GM12878 (cell line): ENCODE measurements around the gene LRRC14B. TPM values are rescaled to one million over a fixed set of nuclear protein-coding genes. Genes with fewer than 3 reads are reported as not detected.

Source experiments
- ATAC-seq: fragments of 200-7000 bp; cut with Tn5 transposase; 3 replicates; pipeline ENCODE4 v1.9.1; 2020; ENCODE audit warnings: mild to moderate bottlenecking, moderate library complexity
- BruUV-seq: library from RNA; stranded (reverse); fragments of 400-500 nt; replicated peaks from 2 replicates; lab custom pipeline; 2021; lab: Mats Ljungman, UMichigan
- CTCF ChIA-PET: fragments of 300-600 bp; sonication (Branson Sonifier 250); formaldehyde crosslinking; extraction: SDS; loops from one replicate; lab custom pipeline; 2021; ENCODE audit warnings: inconsistent platforms; lab: Yijun Ruan, JAX
- POLR2A ChIA-PET: fragments of 350-600 bp; formaldehyde crosslinking; extraction: SDS; loops from one replicate; lab custom pipeline; 2021; ENCODE audit warnings: inconsistent platforms; lab: Charles Lee
- RAD21 ChIA-PET: fragments of 300-600 bp; sonication (Branson Sonifier 250); formaldehyde crosslinking; loops from one replicate; lab custom pipeline; 2023; ENCODE audit warnings: antibody characterized with exemption; ENCODE audit not compliant: unreplicated experiment; lab: Charles Lee
- SMC1A ChIA-PET: fragments of 300-600 bp; sonication (Branson Sonifier 250); formaldehyde crosslinking; loops from one replicate; lab custom pipeline; 2023; ENCODE audit not compliant: unreplicated experiment, uncharacterized antibody; lab: Charles Lee
- DNase-seq: peaks from one replicate; pipeline ENCODE4 v3.0.0-alpha.2; 2011; ENCODE audit warnings: low read depth, low spot score
- FAIRE-seq: peaks from 3 replicates; lab custom pipeline; 2011; peaks lifted over from hg19 to GRCh38; lab: Jason Lieb, UNC
- H2AFZ ChIP-seq: 2 replicates; pipeline ENCODE4 v1.6.0; 2011; ENCODE audit warnings: low read depth, low read length, control low read depth; ENCODE audit not compliant: control insufficient read depth
- H3K27ac ChIP-seq: 2 replicates; pipeline ENCODE4 v1.5.1; 2011; ENCODE audit warnings: control low read depth; ENCODE audit not compliant: control insufficient read depth, insufficient read depth
- H3K27me3 ChIP-seq, 2 experiments: replicated peaks in 1 of 2; 2 replicates each; pipeline versions ENCODE4 v1.6.0 to v1.6.1; 2011; ENCODE audit warnings: low read length in 1 of 2; ENCODE audit not compliant: control insufficient read depth in 2 of 2, insufficient read depth in 2 of 2
- H3K36me3 ChIP-seq, 2 experiments: 2 replicates each; pipeline ENCODE4 v1.5.1; 2011; ENCODE audit warnings: low read length in 1 of 2; ENCODE audit not compliant: control insufficient read depth in 2 of 2, insufficient read depth in 2 of 2
- H3K4me1 ChIP-seq: 2 replicates; pipeline ENCODE4 v1.6.1; 2011; ENCODE audit warnings: mild to moderate bottlenecking, low read length, moderate library complexity, mixed read lengths; ENCODE audit not compliant: control insufficient read depth, insufficient read depth
- H3K4me2 ChIP-seq: 2 replicates; pipeline ENCODE4 v1.6.0; 2011; ENCODE audit warnings: control low read depth; ENCODE audit not compliant: control insufficient read depth, insufficient read depth
- H3K4me3 ChIP-seq: fragments of 200-600 bp; sonication (generic); 2 replicates; pipeline ENCODE4 v1.5.1; 2016
- H3K79me2 ChIP-seq: 2 replicates; pipeline ENCODE4 v1.6.0; 2011; ENCODE audit warnings: low read length; ENCODE audit not compliant: control insufficient read depth, insufficient read depth
- H3K9ac ChIP-seq: 2 replicates; pipeline ENCODE4 v1.8.0; 2011; ENCODE audit warnings: low read length, control low read depth, mixed read lengths; ENCODE audit not compliant: control insufficient read depth, insufficient read depth
- H3K9me3 ChIP-seq: replicated peaks from 3 replicates; pipeline ENCODE4 v1.5.1; 2011; ENCODE audit warnings: mild to moderate bottlenecking, low read length; ENCODE audit not compliant: control insufficient read depth, insufficient read depth
- H4K20me1 ChIP-seq: 2 replicates; pipeline ENCODE4 v1.6.0; 2011; ENCODE audit not compliant: control insufficient read depth, insufficient read depth
- CHD4 ChIP-seq: fragments of 200-600 bp; sonication (generic); IDR thresholded peaks from 2 replicates; pipeline ENCODE4 v1.6.1; 2016; ENCODE audit warnings: mild to moderate bottlenecking
- IKZF2 ChIP-seq, 2 experiments: fragments of 450-650 bp; IDR thresholded peaks; 2 replicates each; pipeline ENCODE4 v1.6.1; 2017; ENCODE audit warnings: mild to moderate bottlenecking in 2 of 2, moderate library complexity in 2 of 2
- KDM1A ChIP-seq: fragments of 200-600 bp; sonication (generic); IDR thresholded peaks from 2 replicates; pipeline ENCODE4 v1.6.1; 2016; ENCODE audit warnings: borderline replicate concordance
- PAX5 ChIP-seq: IDR thresholded peaks from 2 replicates; pipeline ENCODE4 v1.6.1; 2011; ENCODE audit warnings: low read depth, low read length, borderline replicate concordance
- POU2F2 ChIP-seq: IDR thresholded peaks from 3 replicates; pipeline ENCODE4 v1.6.1; 2011; ENCODE audit warnings: low read depth, mild to moderate bottlenecking, low read length, borderline replicate concordance
- SKIL ChIP-seq: fragments of 450-650 bp; IDR thresholded peaks from 2 replicates; pipeline ENCODE4 v1.6.1; 2017; ENCODE audit warnings: mild to moderate bottlenecking, low read depth, inconsistent platforms; ENCODE audit not compliant: poor library complexity, severe bottlenecking
- SMAD1 ChIP-seq: fragments of 450-650 bp; IDR thresholded peaks from 2 replicates; pipeline ENCODE4 v1.6.1; 2018; ENCODE audit warnings: mild to moderate bottlenecking, low read depth; ENCODE audit not compliant: partially characterized antibody
- SUPT20H ChIP-seq: IDR thresholded peaks from 2 replicates; pipeline ENCODE4 v1.6.1; 2011; ENCODE audit warnings: low read depth, mild to moderate bottlenecking, low read length, moderate library complexity, borderline replicate concordance; ENCODE audit not compliant: control insufficient read depth
- TCF7 ChIP-seq: IDR thresholded peaks from 2 replicates; pipeline ENCODE4 v1.6.1; 2014; ENCODE audit warnings: antibody characterized with exemption, borderline replicate concordance
- ZNF384 ChIP-seq: IDR thresholded peaks from 2 replicates; pipeline ENCODE4 v1.6.1; 2012; ENCODE audit warnings: low read depth, mild to moderate bottlenecking, low read length, improper control_type of control experiment, borderline replicate concordance
- WGBS: methylation state at CpG from one replicate; pipeline ENCODE4 v1.1.6; 2016; ENCODE audit warnings: low lambda C conversion rate; ENCODE audit not compliant: insufficient replicate concordance, insufficient coverage; ENCODE audit errors: missing lambda C conversion rate; 5-methylcytosine and 5-hydroxymethylcytosine counted together
- in situ Hi-C: fragments of 300-500 bp; cut with MboI; formaldehyde crosslinking; loops from 9 replicates; pipeline ENCODE4 v1.14.3; 2018; ENCODE audit warnings: mixed read lengths
- intact Hi-C: fragments of 100-400 bp; cut with micrococcal nuclease; formaldehyde crosslinking; loops from one replicate; pipeline ENCODE4 v1.14.2; 2022; ENCODE audit not compliant: unreplicated experiment
- polyA plus RNA-seq, 11 experiments: library from polyadenylated mRNA; depleted of rRNA in 4 of 11; unstranded in 6 of 11; stranded (reverse) in 5 of 11; fragments of >200 nt; fragmentation: Nextera tagmentation in 4 of 11; fragmentation: Illumina TruSeq in 1 of 11; extraction: Ambion mirVana in 4 of 11; extraction: Trizol in 1 of 11; gene quantifications; 1 replicate in 1 of 11; 2 replicates in 10 of 11; pipeline versions ENCODE4 v1.2.1 to v1.2.3, GENCODE V29; 2011 to 2016; ENCODE audit warnings: inconsistent platforms in 2 of 11, missing spikeins in 2 of 11, low read depth in 1 of 11
- total RNA-seq, 4 experiments: library from RNA; depleted of rRNA in 3 of 4; stranded (reverse); fragments of >200 nt in 3 of 4; fragmentation: Illumina TruSeq in 1 of 4; extraction: Trizol in 1 of 4; gene quantifications; 2 replicates each; pipeline versions ENCODE4 v1.2.1 to v1.2.3, GENCODE V29; 2013 to 2021

LRRC14B gene
- total and polyA plus RNA-seq, 10 of the 15 experiments (the other 5 are each of a cell fraction or from before 2014, with no cell fraction given): 0.06 to 0.31 (median 0.13) TPM; not detected in 5

- no peak overlapping the region for H3K27ac ChIP-seq
- ChIA-PET CTCF (no interaction called here), SMC1A (no interaction called here), RAD21 (no interaction called here), POLR2A (no interaction called here)
- no peaks in the 10 kb centered on the region for H3K9me3 ChIP-seq
- no peaks in the 10 kb centered on the region for H3K36me3 ChIP-seq
- intact Hi-C loops: no loop called here
- 51% methylated on average over 12 of the region's 12 CpGs for WGBS
- H3K4me1 ChIP-seq: no peaks in the 10 kb centered on the region
- H2AFZ ChIP-seq: no peak overlapping the region
- H3K27me3 ChIP-seq: no peaks in the 10 kb centered on the region; a peak in 2 of 4 replicates
- in situ Hi-C loops: no loop called here
- ATAC-seq: no peak
- no peak overlapping the region for H3K9ac ChIP-seq
- H3K4me3 ChIP-seq: no peak overlapping the region
- DNase-seq: no peak
- TF ChIP-seq CHD4: no peak
- BruUV-seq: no TSS peak
- H4K20me1 ChIP-seq: no peaks in the 10 kb centered on the region
- no peak overlapping the region for H3K4me2 ChIP-seq
- no peak for FAIRE-seq
- H3K79me2 ChIP-seq: no peaks in the 10 kb centered on the region
Observed at GRCh38 chr5:182126-182525, 9.2 kb upstream of the LRRC14B start.

GRCh38 chr5:184471-184870 lies 6.8 kb upstream of the LRRC14B start:
- DNase-seq (no peak), FAIRE-seq (no peak), ATAC-seq (no peak)
- no peak overlapping the region for H3K4me2 ChIP-seq
- no peaks in the 10 kb centered on the region for H3K9me3 ChIP-seq
- intact Hi-C loops (no loop called here), in situ Hi-C loops (no loop called here)
- H3K9ac ChIP-seq: no peak overlapping the region
- ChIA-PET CTCF (no interaction called here), POLR2A (no interaction called here), RAD21 (no interaction called here), SMC1A (no interaction called here)
- no peak overlapping the region for H3K27ac ChIP-seq
- 58% methylated on average over 7 of the region's 7 CpGs for WGBS
- peaks cover 7% of the 10 kb centered on the region for H3K4me1 ChIP-seq
- no TSS peak for BruUV-seq
- no peak overlapping the region for H2AFZ ChIP-seq
- H3K4me3 ChIP-seq: no peak overlapping the region
- no peaks in the 10 kb centered on the region for H3K36me3 ChIP-seq
- H3K79me2 ChIP-seq: no peaks in the 10 kb centered on the region
- no peaks in the 10 kb centered on the region; the same call in 1 of the 2 replicates for H4K20me1 ChIP-seq
- no peaks in the 10 kb centered on the region; a peak in 3 of 4 replicates for H3K27me3 ChIP-seq
- TF ChIP-seq ZNF384: no peak
- no peak for TF ChIP-seq TCF7
- no peak for TF ChIP-seq SKIL
- TF ChIP-seq PAX5: no peak
- TF ChIP-seq POU2F2: no peak
- no peak for TF ChIP-seq SUPT20H
- no peak for TF ChIP-seq IKZF2 (IDR thresholded peaks at IDR 0.05)
- TF ChIP-seq KDM1A: no peak
- no peak for TF ChIP-seq SMAD1
